HEK293 (cell line): ENCODE results near the gene CDC20.

Experiments used
- BCL11A ChIP-seq: fragments of 450-650 bp; formaldehyde crosslinking; IDR thresholded peaks from 2 replicates; pipeline ENCODE4 v1.5.1; 2016; ENCODE audit warnings: low read depth, missing biosample characterization, missing genetic modification characterization
- GLI4 ChIP-seq: fragments of 450-650 bp; formaldehyde crosslinking; IDR thresholded peaks from 2 replicates; pipeline ENCODE4 v1.5.1; 2016; ENCODE audit warnings: missing biosample characterization, missing genetic modification characterization
- KLF8 ChIP-seq: fragments of 450-650 bp; formaldehyde crosslinking; IDR thresholded peaks from 2 replicates; pipeline ENCODE4 v1.5.1; 2016; ENCODE audit warnings: missing biosample characterization, missing genetic modification characterization
- REST ChIP-seq: fragments of 450-650 bp; formaldehyde crosslinking; IDR thresholded peaks from 2 replicates; pipeline ENCODE4 v1.5.1; 2016; ENCODE audit warnings: missing biosample characterization, missing genetic modification characterization
- SP7 ChIP-seq: fragments of 450-650 bp; formaldehyde crosslinking; IDR thresholded peaks from 2 replicates; pipeline ENCODE4 v1.5.1; 2016; ENCODE audit warnings: missing biosample characterization, missing genetic modification characterization
- YY2 ChIP-seq: fragments of 450-650 bp; formaldehyde crosslinking; IDR thresholded peaks from 2 replicates; pipeline ENCODE4 v1.5.1; 2016; ENCODE audit warnings: missing biosample characterization, missing genetic modification characterization
- ZFHX2 ChIP-seq: fragments of 450-650 bp; formaldehyde crosslinking; conservative IDR thresholded peaks from 2 replicates; pipeline ENCODE4 v1.5.1; 2016; ENCODE audit warnings: missing biosample characterization, missing genetic modification characterization
- ZNF138 ChIP-seq: fragments of 450-650 bp; formaldehyde crosslinking; IDR thresholded peaks from 2 replicates; pipeline ENCODE4 v1.5.1; 2016; ENCODE audit warnings: missing biosample characterization, missing genetic modification characterization, borderline replicate concordance
- ZNF16 ChIP-seq: fragments of 450-650 bp; formaldehyde crosslinking; IDR thresholded peaks from 2 replicates; pipeline ENCODE4 v1.5.1; 2016; ENCODE audit warnings: low read depth, missing biosample characterization, missing genetic modification characterization
- ZNF175 ChIP-seq: fragments of 450-650 bp; formaldehyde crosslinking; IDR thresholded peaks from 2 replicates; pipeline ENCODE4 v1.5.1; 2016; ENCODE audit warnings: missing biosample characterization, missing genetic modification characterization
- ZNF18 ChIP-seq: fragments of 450-650 bp; formaldehyde crosslinking; IDR thresholded peaks from 2 replicates; pipeline ENCODE4 v1.5.1; 2016; ENCODE audit warnings: missing biosample characterization, missing genetic modification characterization
- ZNF280D ChIP-seq: fragments of 450-650 bp; formaldehyde crosslinking; IDR thresholded peaks from 2 replicates; pipeline ENCODE4 v1.5.1; 2016; ENCODE audit warnings: missing biosample characterization, missing genetic modification characterization
- ZNF324 ChIP-seq: fragments of 450-650 bp; formaldehyde crosslinking; IDR thresholded peaks from 2 replicates; pipeline ENCODE4 v1.5.1; 2016; ENCODE audit warnings: missing biosample characterization, missing genetic modification characterization
- ZNF394 ChIP-seq: fragments of 450-650 bp; formaldehyde crosslinking; IDR thresholded peaks from 2 replicates; pipeline ENCODE4 v1.5.1; 2016; ENCODE audit warnings: missing biosample characterization, missing genetic modification characterization, mild to moderate bottlenecking, moderate library complexity, borderline replicate concordance
- ZNF48 ChIP-seq: fragments of 450-650 bp; formaldehyde crosslinking; IDR thresholded peaks from 2 replicates; pipeline ENCODE4 v1.5.1; 2016; ENCODE audit warnings: missing biosample characterization, missing genetic modification characterization
- ZNF585B ChIP-seq: fragments of 450-650 bp; formaldehyde crosslinking; IDR thresholded peaks from 2 replicates; pipeline ENCODE4 v1.5.1; 2016; ENCODE audit warnings: missing biosample characterization, missing genetic modification characterization
- ZNF610 ChIP-seq: fragments of 450-650 bp; formaldehyde crosslinking; IDR thresholded peaks from 2 replicates; pipeline ENCODE4 v1.5.1; 2016; ENCODE audit warnings: missing biosample characterization, missing genetic modification characterization, borderline replicate concordance
- ZNF624 ChIP-seq: fragments of 450-650 bp; formaldehyde crosslinking; IDR thresholded peaks from 2 replicates; pipeline ENCODE4 v1.5.1; 2017; ENCODE audit warnings: missing biosample characterization, missing genetic modification characterization
- ZNF654 ChIP-seq: fragments of 450-650 bp; formaldehyde crosslinking; IDR thresholded peaks from 2 replicates; pipeline ENCODE4 v1.5.1; 2016; ENCODE audit warnings: low read depth, missing biosample characterization, missing genetic modification characterization
- ZSCAN16 ChIP-seq: fragments of 450-650 bp; formaldehyde crosslinking; IDR thresholded peaks from 2 replicates; pipeline ENCODE4 v1.5.1; 2016; ENCODE audit warnings: missing biosample characterization, missing genetic modification characterization
- TF ChIP-seq, protein P1 (sequence below): fragments of 450-650 bp; formaldehyde crosslinking; IDR thresholded peaks from 2 replicates; pipeline ENCODE4 v1.5.1; 2016; ENCODE audit warnings: missing biosample characterization, missing genetic modification characterization
- TF ChIP-seq, protein P2 (sequence below): fragments of 450-650 bp; formaldehyde crosslinking; IDR thresholded peaks from 2 replicates; pipeline ENCODE4 v1.5.1; 2016; ENCODE audit warnings: missing biosample characterization, missing genetic modification characterization, borderline replicate concordance
- TF ChIP-seq, protein P3 (sequence below): sonication (generic); formaldehyde crosslinking; IDR thresholded peaks from 2 replicates; pipeline ENCODE4 v1.8.1; 2022; ENCODE audit warnings: mild to moderate bottlenecking, moderate library complexity, missing genetic modification reagents

The CDC20 gene

GRCh38 chr1:43389326-43390313 lies 30.8 kb downstream of the CDC20 start, which contains the start of the genes MED8 and SZT2 (continued):
- TF ChIP-seq ZNF280D (tag by site-specific recombination): no peak
- TF ChIP-seq, protein P1, sequence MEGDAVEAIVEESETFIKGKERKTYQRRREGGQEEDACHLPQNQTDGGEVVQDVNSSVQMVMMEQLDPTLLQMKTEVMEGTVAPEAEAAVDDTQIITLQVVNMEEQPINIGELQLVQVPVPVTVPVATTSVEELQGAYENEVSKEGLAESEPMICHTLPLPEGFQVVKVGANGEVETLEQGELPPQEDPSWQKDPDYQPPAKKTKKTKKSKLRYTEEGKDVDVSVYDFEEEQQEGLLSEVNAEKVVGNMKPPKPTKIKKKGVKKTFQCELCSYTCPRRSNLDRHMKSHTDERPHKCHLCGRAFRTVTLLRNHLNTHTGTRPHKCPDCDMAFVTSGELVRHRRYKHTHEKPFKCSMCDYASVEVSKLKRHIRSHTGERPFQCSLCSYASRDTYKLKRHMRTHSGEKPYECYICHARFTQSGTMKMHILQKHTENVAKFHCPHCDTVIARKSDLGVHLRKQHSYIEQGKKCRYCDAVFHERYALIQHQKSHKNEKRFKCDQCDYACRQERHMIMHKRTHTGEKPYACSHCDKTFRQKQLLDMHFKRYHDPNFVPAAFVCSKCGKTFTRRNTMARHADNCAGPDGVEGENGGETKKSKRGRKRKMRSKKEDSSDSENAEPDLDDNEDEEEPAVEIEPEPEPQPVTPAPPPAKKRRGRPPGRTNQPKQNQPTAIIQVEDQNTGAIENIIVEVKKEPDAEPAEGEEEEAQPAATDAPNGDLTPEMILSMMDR (tag by site-specific recombination): no peak
- TF ChIP-seq GLI4 (tag by site-specific recombination): no peak
- peak; percentile 97 for TF ChIP-seq BCL11A (tag by site-specific recombination)
- TF ChIP-seq, protein P2, sequence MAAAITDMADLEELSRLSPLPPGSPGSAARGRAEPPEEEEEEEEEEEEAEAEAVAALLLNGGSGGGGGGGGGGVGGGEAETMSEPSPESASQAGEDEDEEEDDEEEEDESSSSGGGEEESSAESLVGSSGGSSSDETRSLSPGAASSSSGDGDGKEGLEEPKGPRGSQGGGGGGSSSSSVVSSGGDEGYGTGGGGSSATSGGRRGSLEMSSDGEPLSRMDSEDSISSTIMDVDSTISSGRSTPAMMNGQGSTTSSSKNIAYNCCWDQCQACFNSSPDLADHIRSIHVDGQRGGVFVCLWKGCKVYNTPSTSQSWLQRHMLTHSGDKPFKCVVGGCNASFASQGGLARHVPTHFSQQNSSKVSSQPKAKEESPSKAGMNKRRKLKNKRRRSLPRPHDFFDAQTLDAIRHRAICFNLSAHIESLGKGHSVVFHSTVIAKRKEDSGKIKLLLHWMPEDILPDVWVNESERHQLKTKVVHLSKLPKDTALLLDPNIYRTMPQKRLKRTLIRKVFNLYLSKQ: no peak
- TF ChIP-seq, protein P3, sequence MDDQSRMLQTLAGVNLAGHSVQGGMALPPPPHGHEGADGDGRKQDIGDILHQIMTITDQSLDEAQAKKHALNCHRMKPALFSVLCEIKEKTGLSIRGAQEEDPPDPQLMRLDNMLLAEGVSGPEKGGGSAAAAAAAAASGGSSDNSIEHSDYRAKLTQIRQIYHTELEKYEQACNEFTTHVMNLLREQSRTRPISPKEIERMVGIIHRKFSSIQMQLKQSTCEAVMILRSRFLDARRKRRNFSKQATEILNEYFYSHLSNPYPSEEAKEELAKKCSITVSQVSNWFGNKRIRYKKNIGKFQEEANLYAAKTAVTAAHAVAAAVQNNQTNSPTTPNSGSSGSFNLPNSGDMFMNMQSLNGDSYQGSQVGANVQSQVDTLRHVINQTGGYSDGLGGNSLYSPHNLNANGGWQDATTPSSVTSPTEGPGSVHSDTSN (CRISPR knock-in tag): no peak
- peak; percentile 67 for TF ChIP-seq SP7
- TF ChIP-seq ZFHX2 (tag by site-specific recombination): peak; percentile 94
- TF ChIP-seq ZNF138 (tag by site-specific recombination): no peak
- TF ChIP-seq ZNF18 (tag by site-specific recombination): 0 out of 2 replicates have a peak, but pooled peaks have one; percentile 24
- no peak for TF ChIP-seq ZNF585B (tag by site-specific recombination)
- TF ChIP-seq YY2 (tag by site-specific recombination): no peak
- TF ChIP-seq REST (tag by site-specific recombination): no peak
- no peak for TF ChIP-seq ZNF16
- peak; percentile 37; the same call in 1 of the 2 replicates for TF ChIP-seq ZNF394 (tag by site-specific recombination)
- peak; percentile 68 for TF ChIP-seq ZNF324 (tag by site-specific recombination)
- TF ChIP-seq ZSCAN16 (tag by site-specific recombination): 0 out of 2 replicates have a peak, but pooled peaks have one; percentile 25
- no peak for TF ChIP-seq ZNF48 (tag by site-specific recombination)
- no peak for TF ChIP-seq ZNF624
- TF ChIP-seq ZNF654: no peak
- TF ChIP-seq ZNF175 (tag by site-specific recombination): no peak
- peak; percentile 80 for TF ChIP-seq ZNF610 (tag by site-specific recombination)
- TF ChIP-seq KLF8: peak; percentile 76; the same call in 1 of the 2 replicates
